Measurements from ENCODE around the gene SLC22A15. TPM values are rescaled to one million over a fixed set of nuclear protein-coding genes. Genes with fewer than 3 reads are reported as not detected.

Gene SLC22A15
- total RNA-seq, 4 donors from 2014 or later = 0.53 to 6.6 (median 2.1) TPM

GRCh38 chr1:115946116-115946515, 30.2 kb upstream of the SLC22A15 start:
- no peak for DNase-seq
- H3K27me3 ChIP-seq = no peaks in the 10 kb centered on the region
- H3K9me3 ChIP-seq = no peaks in the 10 kb centered on the region
- H3K36me3 ChIP-seq = no peaks in the 10 kb centered on the region
- TF ChIP-seq POLR2A (IDR thresholded peaks at IDR 0.05) (no peak), CTCF (IDR thresholded peaks at IDR 0.05) (no peak)
- no peaks in the 10 kb centered on the region for H3K4me1 ChIP-seq
- no peak overlapping the region for H3K27ac ChIP-seq
- no peak overlapping the region for H3K4me3 ChIP-seq

GRCh38 chr1:115949156-115949555, 27.2 kb upstream of the SLC22A15 start:
- H3K4me1 ChIP-seq = no peaks in the 10 kb centered on the region
- no peak for DNase-seq
- TF ChIP-seq CTCF (IDR thresholded peaks at IDR 0.05) (no peak), POLR2A (IDR thresholded peaks at IDR 0.05) (no peak)
- no peaks in the 10 kb centered on the region for H3K9me3 ChIP-seq
- no peak overlapping the region for H3K4me3 ChIP-seq
- H3K27me3 ChIP-seq = no peaks in the 10 kb centered on the region
- H3K36me3 ChIP-seq = no peaks in the 10 kb centered on the region
- H3K27ac ChIP-seq = no peak overlapping the region

DNA sequence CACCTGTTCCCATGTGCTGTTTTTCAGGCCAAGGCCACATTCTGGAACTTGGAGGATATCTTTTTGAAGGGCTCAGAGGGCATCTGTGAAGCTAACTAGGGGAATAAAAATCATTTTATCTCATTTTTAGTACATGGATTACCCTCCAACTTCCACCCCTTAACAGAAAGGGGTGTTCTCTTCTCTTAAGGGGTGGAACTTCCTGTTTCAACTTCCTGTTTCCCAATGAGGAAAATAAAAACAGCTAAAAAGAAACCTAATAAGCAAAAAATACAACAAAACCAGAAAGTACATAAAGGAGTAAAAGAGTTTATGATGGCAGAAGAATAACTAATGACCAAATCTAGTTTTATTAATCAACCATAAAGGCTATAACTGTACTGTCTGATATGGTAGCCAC, 24.8 kb upstream of the SLC22A15 start:
- TF ChIP-seq CTCF (IDR thresholded peaks at IDR 0.05) (no peak), POLR2A (IDR thresholded peaks at IDR 0.05) (no peak)
- no peak for DNase-seq
- Histone ChIP-seq H3K27me3 (no peaks in the 10 kb centered on the region), H3K36me3 (no peaks in the 10 kb centered on the region), H3K27ac (no peak overlapping the region), H3K9me3 (no peaks in the 10 kb centered on the region), H3K4me3 (no peak overlapping the region), H3K4me1 (no peaks in the 10 kb centered on the region)

GRCh38 chr1:115952547-115952946, 23.8 kb upstream of the SLC22A15 start:
- Histone ChIP-seq H3K27ac (no peak overlapping the region), H3K4me3 (no peak overlapping the region), H3K36me3 (no peaks in the 10 kb centered on the region), H3K27me3 (no peaks in the 10 kb centered on the region), H3K9me3 (no peaks in the 10 kb centered on the region), H3K4me1 (no peaks in the 10 kb centered on the region)
- no peak for DNase-seq
- no peak for TF ChIP-seq POLR2A (IDR thresholded peaks at IDR 0.05)
- TF ChIP-seq CTCF (IDR thresholded peaks at IDR 0.05) = no peak

DNA sequence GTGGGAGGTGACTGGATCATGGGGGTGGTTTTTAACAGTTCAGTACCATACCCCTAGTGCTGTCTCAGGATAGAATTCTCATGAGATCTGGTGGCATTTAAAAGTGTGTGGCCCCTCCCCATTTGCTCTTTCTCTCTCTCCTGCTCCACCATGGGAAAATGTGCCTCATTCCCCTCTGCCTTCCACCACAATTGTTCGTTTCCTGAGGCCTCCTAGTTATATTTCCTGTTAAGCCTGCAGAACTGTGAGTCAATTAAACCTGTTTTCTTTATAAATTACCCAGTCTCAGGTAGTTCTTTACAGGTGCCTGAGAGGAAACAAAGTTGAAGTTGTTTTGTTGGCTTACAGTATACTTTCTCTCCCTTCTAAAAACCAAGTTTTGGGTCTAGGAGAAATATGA, 23.1 kb upstream of the SLC22A15 start:
- no peak overlapping the region for H3K4me3 ChIP-seq
- no peak for DNase-seq
- H3K4me1 ChIP-seq = no peaks in the 10 kb centered on the region
- H3K27me3 ChIP-seq = no peaks in the 10 kb centered on the region
- H3K9me3 ChIP-seq = no peaks in the 10 kb centered on the region
- no peaks in the 10 kb centered on the region for H3K36me3 ChIP-seq
- no peak for TF ChIP-seq CTCF (IDR thresholded peaks at IDR 0.05)
- no peak for TF ChIP-seq POLR2A (IDR thresholded peaks at IDR 0.05)
- no peak overlapping the region for H3K27ac ChIP-seq

GRCh38 chr1:115954684-115955083, 21.6 kb upstream of the SLC22A15 start:
- H3K9me3 ChIP-seq = no peaks in the 10 kb centered on the region
- H3K27me3 ChIP-seq = no peaks in the 10 kb centered on the region
- no peak overlapping the region for H3K4me3 ChIP-seq
- no peak for DNase-seq
- no peaks in the 10 kb centered on the region for H3K36me3 ChIP-seq
- no peak for TF ChIP-seq CTCF (IDR thresholded peaks at IDR 0.05)
- TF ChIP-seq POLR2A (IDR thresholded peaks at IDR 0.05) = no peak
- no peaks in the 10 kb centered on the region for H3K4me1 ChIP-seq
- no peak overlapping the region for H3K27ac ChIP-seq

Measured in Peyer's patch (tissue), 4 donors.